Right cardiac atrium (tissue), 5 donors: Measurements from ENCODE around the gene CNTNAP3. TPM values are rescaled to one million over a fixed set of nuclear protein-coding genes. Genes with fewer than 3 reads are reported as not detected.
"Not testable (repeated sequence)": the region's sequence is repeated elsewhere in the genome, so short reads cannot be mapped to it uniquely, and the experiment has no call there.

Experiments
- ATAC-seq, 2 donors: fragments of 200-7000 bp; cut with Tn5 transposase; one replicate each; pipeline versions ENCODE4 v1.8.0 to v1.9.1; 2020; ENCODE audit warnings: moderate library complexity in 2 of 2, mild to moderate bottlenecking in 1 of 2
- DNase-seq, 3 donors: peaks; one replicate each; pipeline ENCODE4 v3.0.0-alpha.2; 2020
- H3K27ac ChIP-seq: one replicate; pipeline ENCODE4 v1.5.1; 2013; ENCODE audit warnings: mild to moderate bottlenecking, low read length, control low read depth, moderate library complexity
- H3K27me3 ChIP-seq: one replicate; pipeline ENCODE4 v1.6.1; 2013; ENCODE audit not compliant: control insufficient read depth, insufficient read depth
- H3K4me1 ChIP-seq: one replicate; pipeline ENCODE4 v1.6.1; 2013; ENCODE audit warnings: low read length; ENCODE audit not compliant: control insufficient read depth, insufficient read depth
- H3K4me3 ChIP-seq: one replicate; pipeline ENCODE4 v1.5.1; 2013; ENCODE audit warnings: low read length, control low read depth
- H3K9me3 ChIP-seq: one replicate; pipeline ENCODE4 v1.6.1; 2013; ENCODE audit warnings: low read length; ENCODE audit not compliant: control insufficient read depth
- WGBS: extraction: QIAGEN DNeasy Blood & Tissue Kit; methylation state at CpG from one replicate; pipeline ENCODE4 v1.1.7; 2013; 5-methylcytosine and 5-hydroxymethylcytosine counted together
- intact Hi-C, 4 donors: fragments of 100-400 bp; cut with DNase I; formaldehyde crosslinking; loops; one replicate each; pipeline versions ENCODE4 v1.11.0 to v1.14.0; 2022 to 2023
- polyA plus RNA-seq: library from polyadenylated mRNA; stranded (reverse); fragments of 200-250 nt; gene quantifications from one replicate; pipeline ENCODE4 v1.2.3, GENCODE V29; 2013
- total RNA-seq, 4 donors: library from RNA; stranded (reverse); fragmentation: NEBNext Ultra II Directional; extraction: Animal tissue kit (Norgen Biotek cat#: 25700); gene quantifications; one replicate each; pipeline ENCODE4 v1.2.1, GENCODE V29; 2021
- donor health status: healthy with polysubstance abuse.
- donor health status: DM: no; HTN: yes; CAD: no.
- donor health status: DM: no; HTN: no; CAD: no.
- donor health status: DM: no; HTN: yes; CAD: no; lungs with severe emphysema.
- donor health status: DM: yes; HTN: yes; CAD: no.

Gene CNTNAP3
- total and polyA plus RNA-seq, 5 donors, result 5.5 to 32.2 (median 11.8) TPM

GRCh38 chr9:39171370-39171769 is 116.6 kb downstream of the CNTNAP3 start:
- H3K27ac ChIP-seq, H3K27me3 ChIP-seq, DNase-seq, H3K4me1 ChIP-seq, intact Hi-C loops, H3K9me3 ChIP-seq, H3K4me3 ChIP-seq: not testable (repeated sequence)
- WGBS, result no CpG with 5 or more reads among the region's 10 CpGs
- peak in 1 of 2 donors; percentile 55 for ATAC-seq

- H3K4me3 ChIP-seq, ATAC-seq, H3K27ac ChIP-seq, H3K4me1 ChIP-seq, H3K9me3 ChIP-seq, DNase-seq, intact Hi-C loops, H3K27me3 ChIP-seq: not testable (repeated sequence)
- no CpG with 5 or more reads among the region's 3 CpGs for WGBS
Observed at GRCh38 chr9:39157714-39158113, 130.3 kb downstream of the CNTNAP3 start.

- H3K4me3 ChIP-seq, H3K4me1 ChIP-seq, H3K27ac ChIP-seq, H3K27me3 ChIP-seq, H3K9me3 ChIP-seq, intact Hi-C loops: not testable (repeated sequence)
- 68% methylated on average over 48 of the region's 51 CpGs for WGBS
- peak in 1 of 3 donors; percentile 19 for DNase-seq
- peak in 1 of 2 donors; percentile 43 for ATAC-seq
Observed at GRCh38 chr9:39132826-39133552, 155.0 kb downstream of the CNTNAP3 start.

- intact Hi-C loops, H3K27ac ChIP-seq, H3K4me1 ChIP-seq, H3K27me3 ChIP-seq, H3K9me3 ChIP-seq, H3K4me3 ChIP-seq, ATAC-seq, DNase-seq: not testable (repeated sequence)
- no CpG with 5 or more reads among the region's 2 CpGs for WGBS
Observed at GRCh38 chr9:39121401-39121800, 166.6 kb downstream of the CNTNAP3 start.

GRCh38 chr9:39111746-39112145 is 176.2 kb downstream of the CNTNAP3 start:
- ATAC-seq, H3K27me3 ChIP-seq, H3K4me3 ChIP-seq, intact Hi-C loops, H3K27ac ChIP-seq, H3K4me1 ChIP-seq, DNase-seq, H3K9me3 ChIP-seq: not testable (repeated sequence)

GRCh38 chr9:39108145-39108544 is 179.8 kb downstream of the CNTNAP3 start:
- WGBS, result 94% methylated on average over 9 of the region's 9 CpGs
- no peak overlapping the region for H3K27ac ChIP-seq
- ATAC-seq, result no peak
- no peak for DNase-seq
- H3K4me3 ChIP-seq, result no peak overlapping the region
- no peaks in the 10 kb centered on the region for H3K27me3 ChIP-seq
- no peaks in the 10 kb centered on the region for H3K4me1 ChIP-seq
- intact Hi-C loops, result no loop called here
- no peaks in the 10 kb centered on the region for H3K9me3 ChIP-seq

GRCh38 chr9:39097208-39097607 is 190.8 kb downstream of the CNTNAP3 start:
- WGBS, result 86% methylated on average over 1 of the region's 1 CpG

GRCh38 chr9:39085311-39085710 is 202.7 kb downstream of the CNTNAP3 start:
- H3K4me3 ChIP-seq, DNase-seq, ATAC-seq, intact Hi-C loops, H3K27ac ChIP-seq, H3K4me1 ChIP-seq, H3K9me3 ChIP-seq, H3K27me3 ChIP-seq: not testable (repeated sequence)
- WGBS, result 81% methylated on average over 5 of the region's 5 CpGs

More at GRCh38 chr9:39097208-39097607, 190.8 kb downstream of the CNTNAP3 start:
- H3K4me1 ChIP-seq, H3K9me3 ChIP-seq, ATAC-seq, H3K27me3 ChIP-seq, DNase-seq, H3K27ac ChIP-seq, H3K4me3 ChIP-seq, intact Hi-C loops: not testable (repeated sequence)

- 69% methylated on average over 4 of the region's 4 CpGs for WGBS
Observed at GRCh38 chr9:39082574-39082973, 205.4 kb downstream of the CNTNAP3 start.

GRCh38 chr9:39080081-39080480 is 207.9 kb downstream of the CNTNAP3 start:
- H3K27ac ChIP-seq, DNase-seq, H3K4me1 ChIP-seq, intact Hi-C loops, H3K9me3 ChIP-seq, ATAC-seq, H3K27me3 ChIP-seq, H3K4me3 ChIP-seq: not testable (repeated sequence)
- 49% methylated on average over 3 of the region's 3 CpGs for WGBS

More at GRCh38 chr9:39082574-39082973, 205.4 kb downstream of the CNTNAP3 start:
- H3K27me3 ChIP-seq, ATAC-seq, intact Hi-C loops, H3K4me3 ChIP-seq, H3K9me3 ChIP-seq, H3K27ac ChIP-seq, DNase-seq, H3K4me1 ChIP-seq: not testable (repeated sequence)

GRCh38 chr9:39078621-39079256 is 209.2 kb downstream of the CNTNAP3 start:
- intact Hi-C loops, H3K4me1 ChIP-seq, H3K27me3 ChIP-seq, H3K27ac ChIP-seq, H3K9me3 ChIP-seq, H3K4me3 ChIP-seq: not testable (repeated sequence)
- WGBS, result 8% methylated on average over 49 of the region's 49 CpGs
- DNase-seq (peak; percentile 32 to 82 (median 74)), ATAC-seq (peak; percentile 91 to 95)
